ENCODE measurements around the gene AUTS2. TPM values are rescaled to one million over a fixed set of nuclear protein-coding genes. Genes with fewer than 3 reads are reported as not detected.

Gene AUTS2
- total RNA-seq, 1 experiment from 2014 or later = 256 TPM

- Histone ChIP-seq H2BK20ac (ENCODE audit: low read depth, low read length, poor library complexity, severe bottlenecking) (no peak overlapping the region), H3K56ac (ENCODE audit: insufficient read length, low read depth, low read length) (no peak overlapping the region), H4K20me1 (ENCODE audit: control insufficient read depth, insufficient read depth, insufficient read length) (no peaks in the 10 kb centered on the region), H3K9ac (ENCODE audit: extremely low read depth, insufficient read length, low read length) (no peak overlapping the region), H2AK5ac (ENCODE audit: insufficient read length, low read length) (no peak overlapping the region), H3T11ph (ENCODE audit: low read length) (no peak overlapping the region), H3K4ac (ENCODE audit: low read depth, low read length) (no peak overlapping the region), H3K23me2 (ENCODE audit: insufficient read length, low read depth, low read length, poor library complexity, severe bottlenecking) (no peaks in the 10 kb centered on the region), H3K4me2 (ENCODE audit: insufficient read depth, insufficient read length, low read length) (no peak overlapping the region), H3K27ac (ENCODE audit: insufficient read length, low read depth, low read length) (no peak overlapping the region), H4K91ac (ENCODE audit: insufficient read length, low read depth, low read length) (no peak overlapping the region), H3K4me1 (ENCODE audit: insufficient read depth, low read length) (peaks cover 12% of the 10 kb centered on the region; the same call in 1 of the 2 replicates), H3K27me3 (ENCODE audit: insufficient read depth, low read length) (no peaks in the 10 kb centered on the region), H2BK15ac (ENCODE audit: low read depth, low read length) (no peak overlapping the region), H4K5ac (ENCODE audit: insufficient read length, low read depth, low read length) (no peak overlapping the region), H2BK12ac (ENCODE audit: insufficient read length, low read depth, low read length) (no peak overlapping the region), H2BK5ac (ENCODE audit: insufficient read length, low read length) (no peak overlapping the region), H3K9me3 (ENCODE audit: control insufficient read depth, low read depth, low read length) (no peaks in the 10 kb centered on the region), H3K14ac (ENCODE audit: insufficient read depth, low read length) (no peak overlapping the region), H2AFZ (ENCODE audit: low read length) (no peak overlapping the region), H4K8ac (replicated peaks; ENCODE audit: insufficient read length, low read depth, low read length) (no peak overlapping the region), H3K23ac (ENCODE audit: insufficient read length, low read depth, low read length) (no peak overlapping the region), H2BK120ac (ENCODE audit: low read depth, low read length, poor library complexity, severe bottlenecking) (no peak overlapping the region), H3K18ac (ENCODE audit: insufficient read length, low read depth, low read length) (no peak overlapping the region), H3K79me1 (ENCODE audit: insufficient read depth, low read depth, low read length, poor library complexity, severe bottlenecking) (no peaks in the 10 kb centered on the region), H3K79me2 (ENCODE audit: insufficient read depth, low read length) (no peaks in the 10 kb centered on the region)
- Mint-ChIP-seq H3K4me1 (peaks cover 34 to 41% of the 10 kb centered on the region in 2 experiments), H3K27ac (no peak overlapping the region), H3K36me3 (ENCODE audit: insufficient read depth in 1 of 3, low read depth in 3 of 3) (no peaks in the 10 kb centered on the region), H3K27me3 (ENCODE audit: low read depth) (no peaks in the 10 kb centered on the region), H3K9me3 (no peaks in the 10 kb centered on the region), H3K4me3 (no peak overlapping the region)
- WGBS (ENCODE audit: extremely low coverage, insufficient read length, low lambda C conversion rate) = no CpG with 5 or more reads among the region's 5 CpGs
- no peak for TF ChIP-seq CTCF (conservative IDR thresholded peaks at IDR 0.05)
- DNase-seq = no peak
These were observed 264.3 kb downstream of the AUTS2 start for GRCh38 chr7:69862413-69863064.

Measured in H9 (cell line).